ENCODE results near the gene DSC2.

- TF ChIP-seq CTCF (conservative IDR thresholded peaks at IDR 0.05 in 1 of 2, IDR thresholded peaks at IDR 0.05 in 1 of 2; ENCODE audit: low read depth in 1 of 2, low read length in 2 of 2), result no peak
- TF ChIP-seq EZH2 (IDR thresholded peaks at IDR 0.05; ENCODE audit: low read length, missing control alignments), result no peak
Measured at GRCh38 chr18:31056296-31056695, 45.9 kb downstream of the DSC2 start.
